Putamen (tissue), 1 donor: ENCODE data around the gene ELOF1.
"Not testable (repeated sequence)": the region's sequence is repeated elsewhere in the genome, so short reads cannot be mapped to it uniquely, and the experiment has no call there.

Source experiments
- DNase-seq: peaks from one replicate; pipeline ENCODE4 v3.0.0-alpha.2; 2016; ENCODE audit warnings: low spot score

ELOF1 gene

GRCh38 chr19:11558881-11559828, at the start of gene ELOF1:
ELOF1 (minus strand) TSS chr19:11559230; CDS start chr19:11554347, 4,883 bp downstream.
- peak; percentile 99 for DNase-seq

GRCh38 chr19:11606484-11606883, 47.5 kb upstream of the ELOF1 start:
- DNase-seq = no peak

GRCh38 chr19:11599704-11600103, 40.7 kb upstream of the ELOF1 start:
- not testable (repeated sequence) for DNase-seq

GRCh38 chr19:11598746-11599145, 39.7 kb upstream of the ELOF1 start:
- no peak for DNase-seq

- no peak for DNase-seq
Measured at GRCh38 chr19:11598103-11598483, 39.1 kb upstream of the ELOF1 start.

GRCh38 chr19:11597202-11598102, 38.4 kb upstream of the ELOF1 start, which contains the start of gene ZNF627:
ZNF627 (plus strand) TSS chr19:11597483; CDS start chr19:11597628, 145 bp downstream.
- DNase-seq = peak; percentile 97

GRCh38 chr19:11596156-11596555, 37.1 kb upstream of the ELOF1 start:
- DNase-seq = no peak

- DNase-seq = no peak
Measured at GRCh38 chr19:11594084-11594483, 35.1 kb upstream of the ELOF1 start.

- DNase-seq = no peak
Measured at GRCh38 chr19:11587975-11588631, 29.1 kb upstream of the ELOF1 start.

- peak; percentile 46 for DNase-seq
Measured at GRCh38 chr19:11587302-11587974, 28.4 kb upstream of the ELOF1 start.

GRCh38 chr19:11586331-11586730, 27.3 kb upstream of the ELOF1 start:
- DNase-seq = no peak

GRCh38 chr19:11581740-11582139, 22.7 kb upstream of the ELOF1 start:
- no peak for DNase-seq

GRCh38 chr19:11580116-11580515, 21.1 kb upstream of the ELOF1 start:
- no peak for DNase-seq

- no peak for DNase-seq
Measured at GRCh38 chr19:11578258-11579142, 19.5 kb upstream of the ELOF1 start.

GRCh38 chr19:11577451-11578257, 18.6 kb upstream of the ELOF1 start, which contains the start of gene ACP5:
ACP5 (minus strand) TSS chr19:11577645; CDS start chr19:11577317, 328 bp downstream.
- DNase-seq = no peak

GRCh38 chr19:11576227-11576626, 17.2 kb upstream of the ELOF1 start:
- no peak for DNase-seq

- no peak for DNase-seq
Measured at GRCh38 chr19:11574689-11575088, 15.7 kb upstream of the ELOF1 start.

- DNase-seq = not testable (repeated sequence)
Measured at GRCh38 chr19:11573763-11574162, 14.7 kb upstream of the ELOF1 start.

GRCh38 chr19:11573354-11573753, 14.3 kb upstream of the ELOF1 start:
- DNase-seq = not testable (repeated sequence)
